Globus pallidus (tissue), 1 donor: Measurements from ENCODE around the gene TRPM3.

Source experiments
- DNase-seq: peaks from one replicate; pipeline ENCODE4 v3.0.0-alpha.2; 2015; ENCODE audit warnings: low spot score

TRPM3 gene

GRCh38 chr9:70883963-70884793 lies 237.2 kb downstream of the TRPM3 start:
- no peak for DNase-seq

GRCh38 chr9:70883056-70883455 lies 238.4 kb downstream of the TRPM3 start:
- DNase-seq = no peak

- no peak for DNase-seq
Measured at GRCh38 chr9:70881333-70881732, 240.1 kb downstream of the TRPM3 start.

- no peak for DNase-seq
Measured at GRCh38 chr9:70880535-70880934, 240.9 kb downstream of the TRPM3 start.

GRCh38 chr9:70878576-70878975 lies 242.8 kb downstream of the TRPM3 start:
- no peak for DNase-seq

- no peak for DNase-seq
Measured at GRCh38 chr9:70874451-70874850, 247.0 kb downstream of the TRPM3 start.

GRCh38 chr9:70873506-70873905 lies 247.9 kb downstream of the TRPM3 start:
- no peak for DNase-seq

- no peak for DNase-seq
Measured at GRCh38 chr9:70868661-70869652, 252.5 kb downstream of the TRPM3 start.

GRCh38 chr9:70868041-70868440 lies 253.4 kb downstream of the TRPM3 start:
- DNase-seq = no peak

- DNase-seq = no peak
Measured at GRCh38 chr9:70865471-70865870, 255.9 kb downstream of the TRPM3 start.

- DNase-seq = no peak
Measured at GRCh38 chr9:70861797-70862196, 259.6 kb downstream of the TRPM3 start.

GRCh38 chr9:70861376-70861775 lies 260.0 kb downstream of the TRPM3 start:
- no peak for DNase-seq

GRCh38 chr9:70859694-70860093 lies 261.7 kb downstream of the TRPM3 start:
- DNase-seq = no peak

GRCh38 chr9:70856411-70856810 lies 265.0 kb downstream of the TRPM3 start:
- no peak for DNase-seq

GRCh38 chr9:70852711-70853240 lies 268.6 kb downstream of the TRPM3 start:
- no peak for DNase-seq

GRCh38 chr9:70840266-70840665 lies 281.2 kb downstream of the TRPM3 start:
- no peak for DNase-seq

GRCh38 chr9:70835323-70835722 lies 286.1 kb downstream of the TRPM3 start:
- DNase-seq = no peak

GRCh38 chr9:70832492-70832891 lies 288.9 kb downstream of the TRPM3 start:
- no peak for DNase-seq

GRCh38 chr9:70830618-70831017 lies 290.8 kb downstream of the TRPM3 start:
- DNase-seq = no peak

- DNase-seq = no peak
Measured at GRCh38 chr9:70829591-70830265, 291.7 kb downstream of the TRPM3 start.

GRCh38 chr9:70826562-70826961 lies 294.9 kb downstream of the TRPM3 start:
- DNase-seq = no peak

- no peak for DNase-seq
Measured at GRCh38 chr9:70823284-70823683, 298.1 kb downstream of the TRPM3 start.
